Measurements from ENCODE around the gene MBD5.
"Not testable (repeated sequence)": the region's sequence is repeated elsewhere in the genome, so short reads cannot be mapped to it uniquely, and the experiment has no call there.

Gene MBD5

GRCh38 chr2:148530350-148530749 is 509.5 kb downstream of the MBD5 start:
- Histone ChIP-seq H3K27ac (no peak overlapping the region), H3K4me3 (no peak overlapping the region)

DNA sequence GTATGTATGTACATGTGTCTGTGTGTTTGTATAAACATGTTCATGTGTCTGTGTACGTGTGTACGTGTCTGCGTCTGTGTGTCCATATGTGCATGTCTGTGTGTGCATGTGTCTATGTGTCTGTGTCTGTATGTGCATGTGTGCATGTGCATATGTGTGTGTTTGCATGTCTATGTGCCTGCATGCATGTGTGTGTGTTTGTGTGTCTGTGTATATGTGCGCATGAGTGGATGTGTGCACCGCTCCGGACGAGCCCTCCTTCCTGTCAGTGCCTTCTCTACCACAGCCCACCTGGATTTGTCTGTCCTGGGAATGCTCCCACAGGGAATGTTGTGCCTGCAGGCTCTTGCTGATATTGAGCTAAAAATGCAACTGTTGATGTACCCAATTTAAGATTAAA is 510.3 kb downstream of the MBD5 start:
- H3K4me3 ChIP-seq, result no peak overlapping the region
- no peak overlapping the region for H3K27ac ChIP-seq

- Histone ChIP-seq H3K4me3 (no peak overlapping the region), H3K27ac (no peak overlapping the region)
Observed at GRCh38 chr2:148531669-148532428, 511.0 kb downstream of the MBD5 start.

DNA sequence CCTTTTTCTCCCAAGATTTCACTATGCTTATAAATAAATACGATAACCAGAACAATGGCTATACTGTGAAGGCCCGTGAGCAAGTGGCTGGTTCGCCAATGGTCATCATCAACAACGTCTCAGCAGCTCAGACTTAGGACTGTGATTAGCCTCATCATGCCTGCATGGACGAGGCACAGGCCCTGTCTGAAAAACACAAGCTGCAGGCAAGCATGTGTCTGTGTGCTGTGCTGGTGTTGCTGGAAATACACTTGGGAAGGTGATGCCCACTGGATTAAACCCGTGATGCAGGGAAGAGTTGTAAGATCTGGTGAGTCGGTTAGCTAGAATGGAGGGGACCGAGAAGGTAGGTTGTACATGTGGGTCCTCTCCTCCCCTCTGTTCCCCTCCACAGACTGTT is 512.1 kb downstream of the MBD5 start:
- Histone ChIP-seq H3K4me3 (no peak overlapping the region), H3K27ac (no peak overlapping the region)

GRCh38 chr2:148533685-148534084 is 512.8 kb downstream of the MBD5 start:
- Histone ChIP-seq H3K27ac (no peak overlapping the region), H3K4me3 (no peak overlapping the region)

DNA sequence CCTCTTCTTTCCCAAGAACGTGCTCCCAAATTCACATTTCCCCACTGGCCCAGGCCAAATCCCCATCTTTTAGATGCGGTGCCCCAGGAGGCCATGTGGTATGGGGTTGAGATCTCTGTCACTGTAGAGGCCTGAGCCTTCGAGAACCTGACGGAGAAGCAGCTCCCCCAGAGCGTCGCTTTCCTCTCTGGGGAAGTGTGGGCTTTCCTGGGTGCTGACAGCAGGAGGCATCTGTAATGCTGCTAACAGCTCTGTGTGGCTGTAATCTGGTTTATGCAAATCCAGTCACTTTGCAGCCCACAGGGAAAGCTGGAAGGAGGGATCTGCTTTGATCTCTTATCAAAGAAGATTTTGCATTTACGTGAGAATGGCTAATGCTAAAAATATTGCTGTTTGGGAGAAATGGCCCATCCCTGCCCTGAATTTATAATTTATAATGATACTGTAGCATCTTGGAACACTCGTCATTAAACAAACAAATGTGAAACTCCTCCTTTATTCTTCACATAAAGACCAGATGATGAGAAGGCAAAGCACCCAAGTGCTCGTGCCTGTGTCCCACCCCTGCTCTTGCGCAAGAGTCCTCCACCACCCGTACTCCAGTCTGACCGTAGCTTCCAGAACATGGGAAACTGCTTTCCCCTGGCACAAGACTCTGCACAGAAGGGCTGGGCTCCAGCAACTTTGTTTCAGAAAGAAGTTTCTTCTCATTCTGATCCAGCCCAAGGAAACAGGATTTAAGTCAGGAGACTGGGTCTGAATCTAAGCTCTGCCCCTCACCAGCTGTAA is 513.7 kb downstream of the MBD5 start:
- no peak overlapping the region for H3K4me3 ChIP-seq
- H3K27ac ChIP-seq, result no peak overlapping the region

DNA sequence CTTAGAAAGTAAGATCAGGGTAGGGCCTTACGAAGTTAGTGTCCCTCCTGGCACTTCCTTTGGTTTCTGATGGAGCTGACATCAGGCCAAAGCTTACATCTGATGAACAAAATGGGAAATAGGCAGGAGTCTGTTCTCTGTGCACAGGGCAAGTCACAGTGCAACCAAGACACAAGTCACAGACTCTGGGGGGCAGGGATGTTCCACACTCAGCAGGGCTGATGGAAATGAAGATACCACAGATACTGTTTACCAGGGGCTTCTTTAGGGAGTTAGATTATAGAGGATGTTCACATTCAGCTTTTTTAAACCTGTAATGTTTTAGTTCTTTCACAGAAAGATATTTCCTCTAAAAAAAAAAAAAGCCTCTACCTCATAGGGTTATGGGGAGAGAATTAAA is 517.5 kb downstream of the MBD5 start:
- Histone ChIP-seq H3K27ac (no peak overlapping the region), H3K4me3 (no peak overlapping the region)

GRCh38 chr2:148540022-148540421 is 519.1 kb downstream of the MBD5 start:
- Histone ChIP-seq H3K4me3 (no peak overlapping the region), H3K27ac (no peak overlapping the region)

DNA sequence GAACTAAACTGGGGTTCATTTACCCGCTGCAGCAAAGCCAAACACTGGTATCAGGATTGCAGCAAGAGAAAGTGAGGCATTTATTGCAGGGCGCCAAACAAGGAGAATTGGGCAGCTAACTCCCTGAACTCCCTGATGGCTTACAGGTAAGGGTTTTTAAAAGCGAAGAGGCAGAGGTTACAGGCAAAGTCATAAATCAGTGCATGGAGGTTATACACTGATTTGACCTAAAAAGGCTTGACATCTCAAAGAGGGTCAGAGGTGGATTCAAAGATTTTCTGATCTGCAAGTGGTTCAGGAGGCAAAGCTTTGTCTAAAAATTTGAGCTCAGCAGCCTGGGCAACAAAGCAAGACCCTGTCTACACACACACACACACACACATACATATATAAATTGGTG is 520.9 kb downstream of the MBD5 start:
- H3K4me3 ChIP-seq, result no peak overlapping the region
- H3K27ac ChIP-seq, result no peak overlapping the region

- no peak overlapping the region for H3K27ac ChIP-seq
- no peak overlapping the region for H3K4me3 ChIP-seq
Observed at GRCh38 chr2:148542614-148543013, 521.7 kb downstream of the MBD5 start.

DNA sequence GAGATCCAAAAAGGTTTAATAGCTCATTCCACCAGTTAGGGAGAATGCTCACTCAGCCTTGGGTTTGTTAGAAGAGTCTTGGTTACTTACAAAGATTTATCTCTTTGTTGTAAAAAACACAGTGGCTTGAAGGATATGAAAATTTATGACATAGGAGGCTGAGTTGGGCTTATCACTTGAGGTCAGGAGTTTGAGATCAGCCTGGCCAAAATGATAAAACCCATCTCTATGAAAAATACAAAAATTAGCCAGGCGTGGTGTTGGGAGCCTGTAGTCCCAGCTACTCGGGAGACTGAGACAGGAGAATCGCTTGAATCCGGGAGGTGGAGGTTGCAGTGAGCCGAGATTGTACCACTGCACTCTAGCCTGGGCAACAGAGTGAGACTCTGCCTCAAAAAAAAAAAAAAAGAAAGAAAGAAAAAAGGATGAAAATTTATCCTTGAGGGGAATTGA is 522.2 kb downstream of the MBD5 start:
- H3K4me3 ChIP-seq, H3K27ac ChIP-seq: not testable (repeated sequence)

GRCh38 chr2:148545390-148546256 is 524.7 kb downstream of the MBD5 start:
- Histone ChIP-seq H3K4me3 (no peak overlapping the region), H3K27ac (no peak overlapping the region)

DNA sequence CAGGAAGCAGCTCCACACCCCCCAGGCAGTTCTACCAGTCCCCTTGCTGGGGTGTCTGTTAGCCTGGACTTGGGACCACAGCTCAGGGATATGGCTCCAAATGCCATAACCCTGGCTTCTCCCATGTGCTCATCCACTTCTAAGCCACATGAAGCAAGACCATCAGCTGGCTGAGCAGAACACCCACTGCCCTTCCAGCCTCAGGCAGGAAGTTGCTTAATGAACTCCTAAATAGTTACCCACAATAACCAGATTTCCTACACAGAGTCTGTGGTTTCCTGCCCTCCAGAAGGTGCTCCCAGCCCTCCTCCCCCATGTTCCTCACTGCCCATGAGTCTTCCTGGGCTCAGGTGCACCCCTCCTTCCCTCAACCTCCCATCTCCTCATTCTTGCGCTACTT is 525.4 kb downstream of the MBD5 start:
- Histone ChIP-seq H3K27ac (no peak overlapping the region), H3K4me3 (no peak overlapping the region)

- no peak overlapping the region for H3K27ac ChIP-seq
- H3K4me3 ChIP-seq, result no peak overlapping the region
Observed at GRCh38 chr2:148548716-148549400, 528.0 kb downstream of the MBD5 start.

DNA sequence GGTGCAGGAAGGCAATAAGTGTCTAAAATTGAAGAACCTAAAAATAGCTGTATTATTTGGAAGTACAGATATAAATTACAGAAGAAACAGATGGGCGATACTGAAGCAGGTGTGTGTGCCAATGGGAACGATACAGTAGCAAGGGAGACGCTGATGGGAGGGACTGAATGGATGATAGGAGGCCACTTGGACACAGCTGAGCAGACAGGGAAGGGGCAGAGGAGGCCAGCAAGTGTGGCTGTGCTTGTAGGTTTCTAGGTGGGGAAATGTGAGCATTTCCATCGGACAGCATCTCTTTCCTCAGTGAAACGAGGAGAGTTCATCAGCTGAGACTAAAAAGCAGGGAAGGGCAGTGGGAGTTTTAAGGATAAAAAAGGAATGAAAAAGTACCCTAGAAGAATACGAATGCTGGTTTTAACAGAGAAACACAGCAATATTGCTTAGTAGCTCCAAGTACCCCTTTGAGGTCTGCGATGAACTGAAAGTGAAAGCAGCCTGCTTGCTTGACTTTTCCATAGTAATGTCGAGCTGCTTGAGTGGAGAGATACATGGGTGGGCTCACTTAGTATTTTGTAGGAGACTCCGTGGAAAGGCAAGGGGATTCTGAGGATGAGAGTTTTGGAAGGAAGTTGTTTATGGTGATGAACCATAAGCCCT is 531.9 kb downstream of the MBD5 start:
- Histone ChIP-seq H3K27ac (peak overlapping the region in 5 of 21 experiments; percentile 9 to 70 (median 29)), H3K4me3 (peak overlapping the region; percentile 0 to 39 (median 18))

DNA sequence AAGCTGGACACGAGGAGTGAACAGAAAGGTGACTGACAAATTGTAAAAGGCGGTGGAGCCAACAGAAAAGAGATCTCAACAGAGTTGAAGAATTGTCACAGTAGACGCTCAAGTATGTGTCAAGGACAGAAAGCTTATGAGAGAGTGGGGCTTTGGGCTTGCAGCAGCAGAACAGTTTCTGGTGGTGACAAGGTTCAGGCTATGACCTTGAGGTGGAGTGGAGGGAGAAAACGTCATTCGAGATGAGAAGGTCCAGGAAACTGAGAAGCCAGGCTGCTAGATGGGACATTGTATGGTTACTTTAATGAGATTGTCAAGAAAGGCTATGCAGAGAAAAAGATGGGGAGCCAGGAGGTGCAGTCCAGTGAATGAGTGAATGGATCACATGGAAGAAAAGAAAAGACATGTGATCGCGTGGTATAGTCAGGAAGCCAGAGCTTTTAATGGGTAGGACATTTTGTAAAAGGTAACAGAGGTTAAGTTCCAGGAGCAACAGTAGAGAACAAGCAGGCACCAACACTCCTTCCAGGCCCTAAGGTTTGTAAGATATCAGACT is 532.5 kb downstream of the MBD5 start:
- peak overlapping the region in 5 of 21 experiments; percentile 9 to 70 (median 29) for H3K27ac ChIP-seq

DNA sequence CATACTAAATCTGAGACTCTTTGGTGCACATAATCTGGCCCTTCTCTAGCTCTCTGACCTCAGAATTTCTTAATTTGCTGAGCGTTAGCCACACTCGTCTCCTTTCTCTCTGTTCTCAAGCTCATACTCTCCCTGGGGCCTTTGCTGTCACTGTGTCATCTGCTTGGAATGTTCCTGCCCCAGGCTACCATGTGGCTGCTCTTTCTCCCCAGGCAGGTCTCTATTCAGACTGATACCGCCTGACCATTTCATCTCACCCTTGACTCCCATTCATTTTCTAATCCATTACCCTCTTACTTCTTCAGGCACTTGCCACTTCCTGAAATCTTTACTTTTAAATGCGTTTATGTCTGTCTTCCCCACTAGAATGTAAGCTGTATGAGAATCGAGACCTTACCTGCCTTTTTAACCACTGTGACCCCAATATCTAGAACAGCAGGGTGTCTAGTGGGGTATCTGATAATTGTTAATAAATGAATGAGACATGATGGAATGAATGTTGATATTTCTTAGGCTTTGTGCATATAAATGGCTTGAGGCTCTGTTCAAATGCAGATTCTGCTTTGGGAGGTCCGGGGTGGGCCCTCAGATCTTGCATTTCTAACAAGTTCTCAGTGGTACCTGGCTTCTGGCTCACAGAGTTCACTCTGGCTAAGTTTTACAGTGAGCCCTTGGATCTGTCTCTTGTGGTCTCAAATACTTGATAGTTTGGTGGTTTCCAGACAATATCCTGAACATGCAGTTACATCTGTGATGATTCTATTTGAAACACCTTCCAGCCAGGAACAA is 533.8 kb downstream of the MBD5 start:
- Histone ChIP-seq H3K4me3 (no peak overlapping the region), H3K27ac (no peak overlapping the region)

More for the DNA sequence above, 532.5 kb downstream of the MBD5 start:
- peak overlapping the region; percentile 0 to 39 (median 18) for H3K4me3 ChIP-seq

All from skin epidermis (tissue), 12 donors.